C4-2B (cell line): ENCODE measurements around the gene MAML3.

Experiments used
- CTCF ChIP-seq: fragments of 450-650 bp; conservative IDR thresholded peaks from 2 replicates; pipeline ENCODE4 v1.5.1; 2017; ENCODE audit warnings: mild to moderate bottlenecking
- ZFX ChIP-seq: fragments of 450-650 bp; IDR thresholded peaks from 2 replicates; pipeline ENCODE4 v1.6.1; 2017

DNA sequence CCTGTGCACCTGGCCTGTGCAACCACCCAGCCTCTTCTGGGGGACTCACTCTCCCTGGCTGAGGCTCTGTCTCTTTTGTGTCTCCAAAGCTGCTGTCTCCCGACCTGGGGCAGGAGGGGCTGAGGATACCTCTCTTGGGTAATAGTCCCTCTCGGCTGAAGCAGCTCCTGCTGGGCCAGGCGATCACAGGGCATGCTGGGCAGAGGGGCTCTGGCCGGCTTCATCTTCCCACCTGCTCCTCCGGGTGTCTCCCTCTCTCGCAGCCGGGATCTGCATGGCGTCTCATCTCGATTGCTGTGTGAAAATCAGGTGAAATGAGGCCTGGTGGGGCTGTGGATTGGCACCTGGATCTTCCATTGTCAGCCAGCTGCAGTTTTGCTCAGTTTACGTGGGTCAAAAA, 435.2 kb downstream of the MAML3 start:
- TF ChIP-seq CTCF: no peak
- TF ChIP-seq ZFX: no peak
